OCI-LY3 (cell line): ENCODE results near the gene CHMP5.

ENCODE experiments used
- H2AFZ ChIP-seq: fragments of 200-600, 300-600 bp; shearing (Covaris generic); 2 replicates; pipeline ENCODE4 v1.6.0; 2014; ENCODE audit warnings: antibody characterized with exemption, low read depth, low read length
- H3K27ac ChIP-seq: fragments of 200-600, 300-600 bp; sonication (generic); 2 replicates; pipeline ENCODE4 v1.5.1; 2014; ENCODE audit warnings: mild to moderate bottlenecking, low read length, moderate library complexity, mixed read lengths
- H3K27me3 ChIP-seq: fragments of 200-600, 300-600 bp; sonication (generic); 2 replicates; pipeline ENCODE4 v1.6.1; 2014; ENCODE audit warnings: low read depth, low read length, mixed read lengths
- H3K36me3 ChIP-seq: fragments of 200-600, 300-600 bp; sonication (generic); replicated peaks from 2 replicates; pipeline ENCODE3; 2014; ENCODE audit warnings: low read depth, low read length, mixed read lengths
- H3K4me1 ChIP-seq: fragments of 300-600, 200-600 bp; sonication (generic); 2 replicates; pipeline ENCODE4 v1.6.1; 2014; ENCODE audit warnings: low read length, mixed read lengths
- H3K4me2 ChIP-seq: fragments of 200-600, 300-600 bp; sonication (generic); 2 replicates; pipeline ENCODE4 v1.6.1; 2014; ENCODE audit warnings: low read length, mixed read lengths
- H3K4me3 ChIP-seq: fragments of 300-600, 200-600 bp; sonication (generic); 2 replicates; pipeline ENCODE4 v1.5.1; 2014; ENCODE audit warnings: antibody characterized with exemption, mild to moderate bottlenecking, low read length, moderate library complexity
- H3K79me2 ChIP-seq: fragments of 300-600, 200-600 bp; shearing (Covaris generic); 2 replicates; pipeline ENCODE4 v1.6.1; 2014; ENCODE audit warnings: mild to moderate bottlenecking, low read length, mixed read lengths
- H3K9ac ChIP-seq: fragments of 300-600, 200-600 bp; shearing (Covaris generic); 2 replicates; pipeline ENCODE4 v1.6.0; 2014; ENCODE audit warnings: mild to moderate bottlenecking, low read length, moderate library complexity
- H3K9me3 ChIP-seq: fragments of 200-600, 300-600 bp; shearing (Covaris generic); 2 replicates; pipeline ENCODE4 v1.6.1; 2014; ENCODE audit warnings: low read length, mixed read lengths; ENCODE audit not compliant: insufficient read depth
- H4K20me1 ChIP-seq: fragments of 200-600, 300-600 bp; sonication (generic); 2 replicates; pipeline ENCODE4 v1.6.1; 2016; ENCODE audit warnings: low read length, mixed read lengths; ENCODE audit not compliant: insufficient read depth
- CTCF ChIP-seq: fragments of 200-600, 300-600 bp; sonication (generic); IDR thresholded peaks from 2 replicates; pipeline ENCODE4 v1.5.1; 2014; ENCODE audit warnings: antibody characterized with exemption, low read length, low read depth
- EZH2phosphoT487 ChIP-seq: fragments of 200-600 bp; shearing (Covaris generic); IDR thresholded peaks from 2 replicates; pipeline ENCODE4 v1.6.1; 2018; ENCODE audit warnings: antibody characterized with exemption, mixed run types, low read depth

The CHMP5 gene

GRCh38 chr9:33223696-33224095 lies 41.2 kb upstream of the CHMP5 start:
- Histone ChIP-seq H3K36me3 (no peaks in the 10 kb centered on the region), H3K9me3 (no peaks in the 10 kb centered on the region), H2AFZ (peak overlapping the region; percentile 79), H3K27me3 (no peaks in the 10 kb centered on the region), H3K79me2 (no peaks in the 10 kb centered on the region), H3K9ac (peak overlapping the region; percentile 38; the same call in 1 of the 2 replicates), H3K4me2 (peak overlapping the region; percentile 85), H3K27ac (no peak overlapping the region), H4K20me1 (no peaks in the 10 kb centered on the region), H3K4me3 (peak overlapping the region; percentile 69), H3K4me1 (peaks cover 57% of the 10 kb centered on the region)
- TF ChIP-seq CTCF (peak; percentile 77), EZH2phosphoT487 (no peak)

- Histone ChIP-seq H2AFZ (no peak overlapping the region), H3K4me3 (peak overlapping the region; percentile 22), H4K20me1 (no peaks in the 10 kb centered on the region), H3K9me3 (no peaks in the 10 kb centered on the region), H3K36me3 (no peaks in the 10 kb centered on the region), H3K27me3 (no peaks in the 10 kb centered on the region), H3K9ac (no peak overlapping the region), H3K4me2 (peak overlapping the region; percentile 59), H3K27ac (peak overlapping the region; percentile 95), H3K4me1 (peaks cover 67% of the 10 kb centered on the region), H3K79me2 (no peaks in the 10 kb centered on the region)
- TF ChIP-seq CTCF = peak; percentile 84
- no peak for TF ChIP-seq EZH2phosphoT487
Measured at GRCh38 chr9:33225319-33226147, 39.3 kb upstream of the CHMP5 start.

GRCh38 chr9:33227008-33227398 lies 37.8 kb upstream of the CHMP5 start:
- Histone ChIP-seq H3K4me1 (peaks cover 65% of the 10 kb centered on the region), H3K36me3 (no peaks in the 10 kb centered on the region), H3K9ac (peak overlapping the region; percentile 55; the same call in 1 of the 2 replicates), H3K27ac (peak overlapping the region; percentile 95), H3K4me2 (peak overlapping the region; percentile 59), H3K9me3 (no peaks in the 10 kb centered on the region), H4K20me1 (no peaks in the 10 kb centered on the region), H3K27me3 (no peaks in the 10 kb centered on the region), H2AFZ (peak overlapping the region; percentile 84), H3K79me2 (no peaks in the 10 kb centered on the region), H3K4me3 (peak overlapping the region; percentile 55)
- TF ChIP-seq EZH2phosphoT487 (no peak), CTCF (no peak)

- Histone ChIP-seq H4K20me1 (no peaks in the 10 kb centered on the region), H3K4me1 (peaks cover 58% of the 10 kb centered on the region), H3K36me3 (no peaks in the 10 kb centered on the region), H3K4me3 (peak overlapping the region; percentile 55; the same call in 1 of the 2 replicates), H3K79me2 (no peaks in the 10 kb centered on the region), H2AFZ (no peak overlapping the region), H3K27me3 (no peaks in the 10 kb centered on the region), H3K27ac (peak overlapping the region; percentile 95), H3K9me3 (no peaks in the 10 kb centered on the region), H3K4me2 (peak overlapping the region; percentile 59), H3K9ac (peak overlapping the region; percentile 30; the same call in 1 of the 2 replicates)
- TF ChIP-seq CTCF (no peak), EZH2phosphoT487 (no peak)
Measured at GRCh38 chr9:33227741-33228140, 37.1 kb upstream of the CHMP5 start.
